ENCODE results near the gene CBR1. TPM values are rescaled to one million over a fixed set of nuclear protein-coding genes. Genes with fewer than 3 reads are reported as not detected.

CBR1 gene
- total and polyA plus RNA-seq, 8 donors = 20.7 to 83.4 (median 30.1) TPM

GRCh38 chr21:36103434-36103833 is 33.6 kb downstream of the CBR1 start:
- Histone ChIP-seq H3K9me3 (no peaks in the 10 kb centered on the region), H3K36me3 (no peaks in the 10 kb centered on the region), H3K4me1 (no peaks in the 10 kb centered on the region), H3K27ac (peak overlapping the region in 1 of 2 donors; percentile 13), H3K4me3 (no peak overlapping the region), H3K27me3 (peaks cover 0 to 20% of the 10 kb centered on the region in 2 donors)
- no peak for TF ChIP-seq CTCF (IDR thresholded peaks at IDR 0.05)
- intact Hi-C loops (cut with DNase I) = no loop called here
- DNase-seq = no peak
- ATAC-seq = peak; percentile 48

DNA sequence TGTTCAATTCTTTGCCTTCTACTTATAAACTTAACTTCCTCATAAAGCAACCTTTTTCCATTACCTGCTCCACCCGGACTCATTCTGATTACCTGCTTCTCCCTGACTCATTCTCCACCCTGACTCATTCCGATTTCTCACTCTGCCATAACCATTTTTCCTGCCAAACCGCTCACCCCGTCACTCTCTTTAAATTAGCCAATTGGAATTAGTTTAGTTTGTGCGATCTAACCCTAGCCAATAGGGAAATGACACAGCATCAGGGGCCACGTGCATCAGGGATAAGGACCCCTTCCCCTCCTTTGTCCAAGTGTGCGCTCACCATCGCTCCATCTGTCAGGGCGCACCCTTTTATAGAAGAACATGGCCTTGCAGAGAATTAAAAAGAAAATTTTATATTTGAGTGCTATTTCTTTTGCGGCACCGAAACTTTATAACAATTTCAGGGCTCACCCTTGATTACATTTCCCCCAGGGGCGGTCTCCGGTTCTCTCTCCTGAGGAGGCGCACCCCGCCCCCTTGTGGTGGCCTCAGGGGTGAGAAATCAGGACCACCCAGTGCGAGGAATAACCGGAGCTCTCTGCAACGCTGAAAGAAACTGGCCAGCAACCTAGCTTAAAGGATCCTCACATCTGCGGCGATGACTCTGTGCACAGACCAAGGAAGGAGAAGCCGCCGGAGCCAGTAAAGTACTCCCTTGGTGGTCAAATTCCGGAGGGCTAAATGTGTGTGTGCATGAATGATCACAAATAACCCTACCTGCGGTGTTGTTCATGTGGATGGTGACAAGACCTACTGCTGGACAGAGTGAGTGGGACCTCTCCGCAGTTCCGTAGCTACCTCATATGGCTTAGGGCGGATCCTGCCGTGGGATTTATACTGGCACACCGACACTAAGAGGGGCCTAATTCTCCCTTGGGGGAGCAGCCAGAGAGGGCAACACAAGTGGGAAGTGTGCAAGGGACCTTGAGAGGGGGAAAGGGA is 34.8 kb downstream of the CBR1 start:
- no peaks in the 10 kb centered on the region for H3K36me3 ChIP-seq
- peaks cover 0 to 20% of the 10 kb centered on the region in 2 donors for H3K27me3 ChIP-seq
- H3K4me3 ChIP-seq = no peak overlapping the region
- H3K9me3 ChIP-seq = no peaks in the 10 kb centered on the region
- peak; percentile 24 for ATAC-seq
- intact Hi-C loops (cut with DNase I) = no loop called here
- no peak overlapping the region for H3K27ac ChIP-seq
- H3K4me1 ChIP-seq = no peaks in the 10 kb centered on the region
- peak in 2 of 4 donors; percentile 38 to 71 for DNase-seq
- TF ChIP-seq CTCF (IDR thresholded peaks at IDR 0.05) = peak; percentile 40 to 41

- Histone ChIP-seq H3K27me3 (peaks cover 0 to 20% of the 10 kb centered on the region in 2 donors), H3K9me3 (no peaks in the 10 kb centered on the region), H3K4me3 (no peak overlapping the region), H3K4me1 (no peaks in the 10 kb centered on the region), H3K36me3 (no peaks in the 10 kb centered on the region), H3K27ac (no peak overlapping the region)
- ATAC-seq (no peak), DNase-seq (no peak)
- TF ChIP-seq CTCF (IDR thresholded peaks at IDR 0.05) = no peak
- intact Hi-C loops (cut with DNase I) = no loop called here
Measured at GRCh38 chr21:36105327-36105842, 35.6 kb downstream of the CBR1 start.

DNA sequence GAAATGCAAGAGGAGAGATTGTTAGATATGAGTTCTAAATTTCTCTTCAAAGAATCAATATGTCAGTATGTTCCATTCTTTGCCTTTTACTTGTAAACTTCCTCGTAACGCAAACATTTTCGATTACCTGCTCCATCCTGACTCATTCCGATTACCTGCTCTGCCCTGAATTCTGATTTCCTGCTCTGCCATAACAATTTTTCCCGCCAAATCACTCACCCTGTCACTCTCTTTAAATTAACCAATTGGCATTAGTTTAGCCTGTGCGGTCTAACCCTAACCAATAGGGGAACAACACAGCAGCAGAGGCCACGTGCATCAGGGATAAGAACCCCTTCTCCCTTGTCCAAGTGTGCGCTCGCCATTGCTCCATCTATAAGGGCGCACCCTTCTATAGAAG is 40.0 kb downstream of the CBR1 start:
- ATAC-seq = no peak
- no peak for TF ChIP-seq CTCF (IDR thresholded peaks at IDR 0.05)

DNA sequence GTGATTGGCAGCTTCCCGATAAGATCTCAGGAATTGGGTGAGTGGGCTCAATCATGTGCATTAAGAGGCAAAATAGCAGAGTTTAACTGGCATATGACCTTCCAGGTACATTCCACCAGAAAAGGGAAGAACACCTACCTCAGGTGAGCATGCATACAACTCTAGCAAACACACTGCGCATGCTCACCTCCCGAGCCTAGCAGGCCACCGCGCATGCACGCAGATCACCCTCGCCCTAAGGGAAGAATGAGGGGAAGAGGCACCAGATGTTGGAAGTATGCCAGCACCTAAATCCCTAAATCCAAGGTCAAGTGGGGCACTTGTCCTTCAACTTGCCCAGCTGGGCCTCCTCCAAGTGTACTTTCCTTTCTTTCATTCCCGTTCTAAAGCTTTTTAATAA is 41.4 kb downstream of the CBR1 start:
- intact Hi-C loops (cut with DNase I) = no loop called here
- Histone ChIP-seq H3K36me3 (no peaks in the 10 kb centered on the region), H3K27ac (no peak overlapping the region), H3K4me1 (peaks cover 0 to 21% of the 10 kb centered on the region in 2 donors), H3K4me3 (no peak overlapping the region), H3K9me3 (no peaks in the 10 kb centered on the region), H3K27me3 (no peaks in the 10 kb centered on the region)
- DNase-seq = peak in 2 of 4 donors; percentile 42 to 80
- no peak for ATAC-seq
- TF ChIP-seq CTCF (IDR thresholded peaks at IDR 0.05) = no peak

More for the DNA sequence above, 40.0 kb downstream of the CBR1 start:
- H3K9me3 ChIP-seq = no peaks in the 10 kb centered on the region
- no peak overlapping the region for H3K27ac ChIP-seq
- no peaks in the 10 kb centered on the region for H3K36me3 ChIP-seq
- H3K27me3 ChIP-seq = peaks cover 0 to 13% of the 10 kb centered on the region in 2 donors
- peaks cover 0 to 21% of the 10 kb centered on the region in 2 donors for H3K4me1 ChIP-seq
- intact Hi-C loops (cut with DNase I) = no loop called here
- no peak for DNase-seq
- no peak overlapping the region for H3K4me3 ChIP-seq

All from left lung (tissue), 10 donors.